Measurements from ENCODE around the gene DTNA.

DNA sequence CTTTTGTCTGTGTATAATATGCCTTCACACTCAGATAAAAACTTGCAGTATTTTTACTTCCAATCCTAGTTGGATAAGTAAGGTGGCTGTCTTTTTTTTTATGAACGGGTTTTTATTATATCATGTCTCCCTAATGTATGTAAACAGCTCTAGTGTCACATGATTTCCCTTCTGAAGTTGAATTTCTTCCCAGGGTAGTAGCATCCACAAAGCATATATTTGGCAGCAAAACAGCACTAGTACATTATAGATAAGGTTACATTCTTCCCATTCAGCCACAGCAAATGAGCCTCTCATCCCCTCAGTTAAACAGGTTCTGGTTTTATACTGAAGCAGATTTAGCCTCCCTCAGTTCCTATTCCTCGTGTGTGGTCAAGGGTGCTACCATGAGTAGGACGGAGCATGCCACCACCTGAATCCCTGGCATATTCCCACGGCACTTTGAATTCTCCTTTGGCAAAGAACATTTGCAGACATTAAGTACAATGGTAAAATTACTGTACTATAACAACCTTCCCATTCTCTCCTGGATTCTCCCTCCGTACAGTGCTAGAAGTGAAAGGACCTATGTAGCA, 15.4 kb upstream of the DTNA start:
- TF ChIP-seq, protein P1, sequence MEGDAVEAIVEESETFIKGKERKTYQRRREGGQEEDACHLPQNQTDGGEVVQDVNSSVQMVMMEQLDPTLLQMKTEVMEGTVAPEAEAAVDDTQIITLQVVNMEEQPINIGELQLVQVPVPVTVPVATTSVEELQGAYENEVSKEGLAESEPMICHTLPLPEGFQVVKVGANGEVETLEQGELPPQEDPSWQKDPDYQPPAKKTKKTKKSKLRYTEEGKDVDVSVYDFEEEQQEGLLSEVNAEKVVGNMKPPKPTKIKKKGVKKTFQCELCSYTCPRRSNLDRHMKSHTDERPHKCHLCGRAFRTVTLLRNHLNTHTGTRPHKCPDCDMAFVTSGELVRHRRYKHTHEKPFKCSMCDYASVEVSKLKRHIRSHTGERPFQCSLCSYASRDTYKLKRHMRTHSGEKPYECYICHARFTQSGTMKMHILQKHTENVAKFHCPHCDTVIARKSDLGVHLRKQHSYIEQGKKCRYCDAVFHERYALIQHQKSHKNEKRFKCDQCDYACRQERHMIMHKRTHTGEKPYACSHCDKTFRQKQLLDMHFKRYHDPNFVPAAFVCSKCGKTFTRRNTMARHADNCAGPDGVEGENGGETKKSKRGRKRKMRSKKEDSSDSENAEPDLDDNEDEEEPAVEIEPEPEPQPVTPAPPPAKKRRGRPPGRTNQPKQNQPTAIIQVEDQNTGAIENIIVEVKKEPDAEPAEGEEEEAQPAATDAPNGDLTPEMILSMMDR (IDR thresholded peaks at IDR 0.05; ENCODE audit: low read length): no peak
- no peak for TF ChIP-seq EZH2 (optimal IDR thresholded peaks at IDR 0.05; ENCODE audit: low read depth, low read length)

Data from MM.1S (cell line).